H1 (cell line): ENCODE measurements around the gene PCDH7. TPM values are rescaled to one million over a fixed set of nuclear protein-coding genes. Genes with fewer than 3 reads are reported as not detected.

Experiments used
- CTCF ChIA-PET: fragments of 300-600 bp; sonication (Branson Sonifier 250); formaldehyde crosslinking; loops from one replicate; lab custom pipeline; 2021; ENCODE audit not compliant: partially characterized antibody; lab: Charles Lee
- POLR2A ChIA-PET: fragments of 300-600 bp; sonication (Branson Sonifier 250); formaldehyde crosslinking; loops from one replicate; lab custom pipeline; 2021; ENCODE audit warnings: inconsistent platforms; ENCODE audit not compliant: partially characterized antibody; lab: Charles Lee
- DNase-seq, 2 experiments: peaks; one replicate each; pipeline versions ENCODE4 v3.0.0 to v3.0.0-alpha.2; 2010 to 2022; ENCODE audit warnings: low spot score in 2 of 2, low read depth in 1 of 2, mixed read lengths in 1 of 2
- FAIRE-seq: peaks from 2 replicates; lab custom pipeline; 2011; peaks lifted over from hg19 to GRCh38; lab: Jason Lieb, UNC
- H2AFZ ChIP-seq: 2 replicates; pipeline ENCODE4 v1.8.1; 2012; ENCODE audit warnings: low read length, inconsistent platforms
- H2AK5ac ChIP-seq: 2 replicates; pipeline ENCODE4 v1.6.1; 2013; ENCODE audit warnings: low read depth, low read length
- H2BK120ac ChIP-seq: replicated peaks from 2 replicates; pipeline ENCODE3; 2013; ENCODE audit warnings: low read depth, low read length, inconsistent platforms
- H2BK12ac ChIP-seq: 2 replicates; pipeline ENCODE4 v1.6.1; 2013; ENCODE audit warnings: low read depth, low read length
- H2BK15ac ChIP-seq: 2 replicates; pipeline ENCODE4 v1.6.1; 2013; ENCODE audit warnings: low read length
- H2BK20ac ChIP-seq: 2 replicates; pipeline ENCODE4 v1.6.1; 2013; ENCODE audit warnings: low read length
- H2BK5ac ChIP-seq: 2 replicates; pipeline ENCODE4 v1.6.1; 2013; ENCODE audit warnings: low read depth, low read length
- H3K14ac ChIP-seq: 2 replicates; pipeline ENCODE4 v1.6.1; 2013; ENCODE audit warnings: inconsistent platforms; ENCODE audit not compliant: insufficient read length
- H3K18ac ChIP-seq: 2 replicates; pipeline ENCODE4 v1.6.1; 2013; ENCODE audit warnings: low read length; ENCODE audit errors: extremely low read depth
- H3K23ac ChIP-seq: 2 replicates; pipeline ENCODE4 v1.6.1; 2013; ENCODE audit warnings: inconsistent platforms; ENCODE audit not compliant: insufficient read length
- H3K23me2 ChIP-seq: 2 replicates; pipeline ENCODE4 v1.6.1; 2013; ENCODE audit warnings: low read depth, low read length
- H3K27ac ChIP-seq: 2 replicates; pipeline ENCODE4 v1.6.1; 2011; ENCODE audit warnings: low read depth, low read length, inconsistent platforms
- H3K27me3 ChIP-seq, 4 experiments: replicated peaks in 1 of 4; 1 replicate in 1 of 4; 2 replicates in 3 of 4; pipeline versions ENCODE4 v1.6.1 to v1.8.1; 2011 to 2013; ENCODE audit warnings: low read length in 3 of 4, mild to moderate bottlenecking in 3 of 4, inconsistent platforms in 2 of 4, mixed read lengths in 2 of 4, moderate library complexity in 1 of 4; ENCODE audit not compliant: control insufficient read depth in 3 of 4, insufficient read depth in 3 of 4; ENCODE audit errors: extremely low read depth in 1 of 4
- H3K36me3 ChIP-seq, 4 experiments: 2 replicates each; pipeline versions ENCODE4 v1.6.1 to v1.8.1; 2011 to 2013; ENCODE audit warnings: mild to moderate bottlenecking in 4 of 4, low read length in 3 of 4, moderate library complexity in 2 of 4, control low read depth in 1 of 4, inconsistent platforms in 1 of 4; ENCODE audit not compliant: insufficient read depth in 4 of 4, control insufficient read depth in 2 of 4
- H3K4ac ChIP-seq: replicated peaks from 2 replicates; pipeline ENCODE3; 2013; ENCODE audit warnings: low read length, low read depth, mixed read lengths, inconsistent platforms; ENCODE audit not compliant: insufficient read length
- H3K4me1 ChIP-seq, 4 experiments: replicated peaks in 1 of 4; 1 replicate in 1 of 4; 2 replicates in 3 of 4; pipeline versions ENCODE4 v1.6.1 to v1.8.1; 2011 to 2013; ENCODE audit warnings: low read length in 3 of 4, inconsistent platforms in 2 of 4, mixed read lengths in 1 of 4; ENCODE audit not compliant: insufficient read depth in 4 of 4, control insufficient read depth in 3 of 4
- H3K4me2 ChIP-seq, 2 experiments: 2 replicates each; pipeline versions ENCODE4 v1.6.1 to v1.8.1; 2011 to 2013; ENCODE audit warnings: low read depth in 2 of 2, low read length in 2 of 2, control low read depth in 1 of 2, inconsistent platforms in 1 of 2, mild to moderate bottlenecking in 1 of 2; ENCODE audit not compliant: insufficient read depth in 1 of 2
- H3K4me3 ChIP-seq, 4 experiments: fragments of 200-600, 300-600 bp in 1 of 4; sonication (generic), shearing (Covaris generic), sonication (Bioruptor Twin) in 1 of 4; 2 replicates each; pipeline versions ENCODE4 v1.5.1 to v1.8.1; 2011 to 2016; ENCODE audit warnings: low read length in 4 of 4, low read depth in 3 of 4, control low read depth in 2 of 4, inconsistent platforms in 2 of 4, mild to moderate bottlenecking in 2 of 4, mixed read lengths in 1 of 4, moderate library complexity in 1 of 4; ENCODE audit not compliant: insufficient read depth in 2 of 4; ENCODE audit errors: extremely low read depth in 1 of 4
- H3K56ac ChIP-seq: replicated peaks from 2 replicates; pipeline ENCODE3; 2013; ENCODE audit warnings: low read depth, mild to moderate bottlenecking, mixed read lengths, low read length, inconsistent platforms; ENCODE audit not compliant: insufficient read length
- H3K79me1 ChIP-seq: 2 replicates; pipeline ENCODE4 v1.6.1; 2013; ENCODE audit warnings: low read depth, low read length, control low read depth
- H3K79me2 ChIP-seq, 2 experiments: 2 replicates each; pipeline versions ENCODE4 v1.6.1 to v1.8.1; 2012 to 2013; ENCODE audit warnings: low read length in 2 of 2, mild to moderate bottlenecking in 2 of 2, inconsistent platforms in 1 of 2; ENCODE audit not compliant: insufficient read depth in 2 of 2, control insufficient read depth in 1 of 2
- H3K9ac ChIP-seq, 4 experiments: replicated peaks in 1 of 4; 1 replicate in 1 of 4; 2 replicates in 3 of 4; pipeline versions ENCODE4 v1.6.1 to v1.8.1; 2011 to 2013; ENCODE audit warnings: low read depth in 3 of 4, low read length in 3 of 4, control low read depth in 2 of 4, mild to moderate bottlenecking in 2 of 4, moderate library complexity in 2 of 4, inconsistent platforms in 1 of 4; ENCODE audit errors: extremely low read depth in 1 of 4
- H3K9me3 ChIP-seq, 2 experiments: 2 replicates each; pipeline versions ENCODE4 v1.6.1 to v1.8.1; 2012 to 2013; ENCODE audit warnings: mild to moderate bottlenecking in 2 of 2, moderate library complexity in 2 of 2, control low read depth in 1 of 2, inconsistent platforms in 1 of 2, low read depth in 1 of 2, low read length in 1 of 2, mixed read lengths in 1 of 2; ENCODE audit not compliant: insufficient read depth in 2 of 2
- H4K20me1 ChIP-seq, 2 experiments: replicated peaks in 1 of 2; 2 replicates each; pipeline versions ENCODE3 to v1.8.1; 2011 to 2013; ENCODE audit warnings: inconsistent platforms in 2 of 2, low read length in 2 of 2, mild to moderate bottlenecking in 1 of 2; ENCODE audit not compliant: insufficient read depth in 2 of 2, control insufficient read depth in 1 of 2
- H4K5ac ChIP-seq: 2 replicates; pipeline ENCODE4 v1.6.1; 2013; ENCODE audit warnings: low read length, low read depth, mixed read lengths, inconsistent platforms; ENCODE audit not compliant: insufficient read length
- H4K8ac ChIP-seq: 2 replicates; pipeline ENCODE4 v1.8.0; 2013; ENCODE audit warnings: mild to moderate bottlenecking, moderate library complexity, low read length, inconsistent platforms; ENCODE audit not compliant: insufficient read depth; ENCODE audit errors: extremely low read depth
- H4K91ac ChIP-seq: replicated peaks from 2 replicates; pipeline ENCODE3; 2013; ENCODE audit warnings: low read length, mixed read lengths, inconsistent platforms; ENCODE audit not compliant: insufficient read length
- EZH2 ChIP-seq: fragments of 200-600 bp; sonication (generic); IDR thresholded peaks from 2 replicates; pipeline ENCODE4 v1.7.1; 2012; ENCODE audit warnings: low read depth, mild to moderate bottlenecking, moderate library complexity, low read length, inconsistent platforms; ENCODE audit not compliant: severe bottlenecking
- HDAC6 ChIP-seq: IDR thresholded peaks from one replicate; pipeline ENCODE4 v1.7.1; 2012; ENCODE audit warnings: low read depth, mild to moderate bottlenecking, inconsistent platforms, low read length, moderate library complexity
- RNF2 ChIP-seq: fragments of 200-900, 300-1000 bp; sonication (generic); IDR thresholded peaks from 2 replicates; pipeline ENCODE4 v1.7.1; 2016; ENCODE audit warnings: borderline replicate concordance, low read depth, mild to moderate bottlenecking, antibody characterized with exemption, low read length; ENCODE audit not compliant: poor library complexity, severe bottlenecking; ENCODE audit errors: missing control alignments
- WGBS, 2 experiments: shearing (Covaris generic) in 1 of 2; methylation state at CpG; one replicate each; pipeline versions ENCODE4 v1.1.6 to v1.1.7; 2013 to 2015; ENCODE audit warnings: low lambda C conversion rate in 2 of 2, mixed read lengths in 2 of 2, inconsistent platforms in 1 of 2, low coverage in 1 of 2, missing lambda C conversion rate in 1 of 2; ENCODE audit not compliant: insufficient replicate concordance in 2 of 2, insufficient coverage in 1 of 2, insufficient read length in 1 of 2; ENCODE audit errors: extremely low coverage in 1 of 2, missing lambda C conversion rate in 1 of 2; 5-methylcytosine and 5-hydroxymethylcytosine counted together
- polyA plus RNA-seq, 7 experiments: library from polyadenylated mRNA; depleted of rRNA in 3 of 7; stranded (reverse) in 5 of 7; unstranded in 2 of 7; fragments of >200 nt in 5 of 7; fragments of 200-250 nt in 2 of 7; gene quantifications; 1 replicate in 5 of 7; 2 replicates in 1 of 7; 4 replicates in 1 of 7; pipeline versions ENCODE4 v1.2.1 to v1.2.3, GENCODE V29; 2011 to 2013; ENCODE audit warnings: missing spikeins in 2 of 7, mixed read lengths in 2 of 7
- total RNA-seq: library from RNA; stranded (reverse); fragmentation: NEBNext Ultra II Directional; extraction: Animal tissue kit (Norgen Biotek cat#: 25700); gene quantifications from 2 replicates; pipeline ENCODE4 v1.2.1, GENCODE V29; 2021

PCDH7 gene
- total and polyA plus RNA-seq, 2 of the 8 experiments (the other 6 are each of a cell fraction or from before 2014, with no cell fraction given): 3.1 to 6.1 TPM

DNA sequence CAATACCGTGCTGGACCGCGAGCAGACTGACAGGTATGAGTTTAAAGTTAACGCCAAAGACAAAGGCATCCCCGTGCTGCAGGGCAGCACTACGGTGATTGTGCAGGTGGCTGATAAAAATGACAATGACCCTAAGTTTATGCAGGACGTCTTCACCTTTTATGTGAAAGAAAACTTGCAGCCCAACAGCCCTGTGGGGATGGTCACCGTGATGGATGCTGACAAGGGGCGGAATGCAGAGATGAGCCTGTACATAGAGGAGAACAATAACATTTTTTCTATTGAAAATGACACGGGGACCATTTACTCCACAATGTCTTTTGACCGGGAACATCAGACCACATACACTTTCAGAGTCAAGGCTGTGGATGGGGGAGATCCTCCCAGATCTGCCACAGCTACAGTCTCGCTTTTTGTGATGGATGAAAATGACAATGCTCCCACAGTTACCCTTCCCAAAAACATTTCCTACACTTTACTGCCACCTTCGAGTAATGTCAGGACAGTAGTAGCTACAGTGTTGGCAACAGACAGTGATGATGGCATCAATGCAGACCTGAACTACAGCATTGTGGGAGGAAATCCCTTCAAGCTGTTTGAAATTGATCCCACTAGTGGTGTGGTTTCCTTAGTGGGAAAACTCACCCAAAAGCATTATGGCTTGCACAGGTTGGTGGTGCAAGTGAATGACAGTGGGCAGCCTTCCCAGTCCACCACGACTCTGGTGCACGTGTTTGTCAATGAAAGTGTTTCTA lies 3.2 kb downstream of the PCDH7 start:
- Histone ChIP-seq H3K79me1 (peaks cover 2% of the 10 kb centered on the region; the same call in 1 of the 2 replicates), H2BK120ac (no peak overlapping the region), H2AK5ac (no peak overlapping the region), H2BK12ac (peak overlapping the region; percentile 85; the same call in 1 of the 2 replicates), H3K23ac (no peak overlapping the region), H4K8ac (no peak overlapping the region; the same call in 1 of the 2 replicates), H3K18ac (no peak overlapping the region), H2BK20ac (no peak overlapping the region), H2BK5ac (no peak overlapping the region), H3K56ac (no peak overlapping the region), H4K5ac (no peak overlapping the region), H3K27ac (no peak overlapping the region), H3K4ac (no peak overlapping the region), H3K4me3 (peak overlapping the region; percentile 63 to 86 (median 76)), H2AFZ (no peak overlapping the region), H3K27me3 (peaks cover 17 to 45% (median 37%) of the 10 kb centered on the region in 4 experiments), H3K4me2 (peak overlapping the region; percentile 89 to 100), H3K14ac (no peak overlapping the region), H4K20me1 (peaks cover 0 to 18% of the 10 kb centered on the region in 2 experiments), H3K79me2 (no peaks in the 10 kb centered on the region; a peak in 1 of 4 replicates), H3K23me2 (peaks cover 42% of the 10 kb centered on the region), H2BK15ac (no peak overlapping the region), H3K36me3 (no peaks in the 10 kb centered on the region), H3K4me1 (peaks cover 0 to 20% (median 13%) of the 10 kb centered on the region in 4 experiments; a peak in 6 of 7 replicates), H3K9ac (no peak overlapping the region), H4K91ac (no peak overlapping the region), H3K9me3 (no peaks in the 10 kb centered on the region; a peak in 1 of 4 replicates)
- CTCF ChIA-PET: interaction anchor here (0.7 to 1.4 kb wide), 2 partner anchors 13 to 269 kb away, joined by 3 to 5 read pairs; no protein-coding TSS in a partner anchor
- TF ChIP-seq HDAC6: no peak
- peak; percentile 10 for TF ChIP-seq EZH2
- no peak for TF ChIP-seq RNF2
- FAIRE-seq (no peak), DNase-seq (no peak)
- POLR2A ChIA-PET: no interaction called here
- WGBS, 2 experiments: 30% methylated on average over 15 of the region's 15 CpGs; no CpG with 5 or more reads in 1 of the 2 experiments
